B cell (primary cell): ENCODE results near the gene MDGA2. TPM values are rescaled to one million over a fixed set of nuclear protein-coding genes. Genes with fewer than 3 reads are reported as not detected.

Source experiments
- ATAC-seq: fragments of 200-7000 bp; cut with Tn5 transposase; one replicate; pipeline ENCODE4 v1.10.0; 2021; ENCODE audit warnings: low read depth, mild to moderate bottlenecking, moderate number of reproducible peaks, moderate library complexity
- CTCF ChIA-PET: fragments of 350-600 bp; sonication (Branson Sonifier 250); formaldehyde crosslinking; loops from one replicate; lab custom pipeline; 2021; ENCODE audit warnings: antibody characterized with exemption, inconsistent platforms; lab: Charles Lee
- POLR2A ChIA-PET: fragments of 350-600 bp; sonication (Branson Sonifier 250); formaldehyde crosslinking; loops from one replicate; lab custom pipeline; 2021; ENCODE audit warnings: antibody characterized with exemption; lab: Charles Lee
- DNase-seq: peaks from one replicate; pipeline ENCODE4 v3.0.0; 2013
- H2AFZ ChIP-seq: 2 replicates; pipeline ENCODE4 v1.6.1; 2012; ENCODE audit warnings: mild to moderate bottlenecking, low read depth, low read length; ENCODE audit not compliant: insufficient read depth, poor library complexity, severe bottlenecking
- H3K27ac ChIP-seq, 2 donors: 1 replicate in 1 of 2; 2 replicates in 1 of 2; pipeline ENCODE4 v1.5.1; 2012 to 2013; ENCODE audit warnings: low read length in 2 of 2, mild to moderate bottlenecking in 2 of 2, moderate library complexity in 1 of 2
- H3K27me3 ChIP-seq, 4 experiments: fragments of 200-600 bp in 1 of 4; sonication (generic) in 1 of 4; replicated peaks in 1 of 4; 1 replicate in 2 of 4; 2 replicates in 2 of 4; pipeline versions ENCODE4 v1.6.1 to v1.7.0; 2013 to 2016; ENCODE audit warnings: low read length in 3 of 4, mild to moderate bottlenecking in 2 of 4, mixed read lengths in 1 of 4, moderate library complexity in 1 of 4; ENCODE audit not compliant: insufficient read depth in 4 of 4, control insufficient read depth in 3 of 4; ENCODE audit errors: control extremely low read depth in 1 of 4
- H3K36me3 ChIP-seq, 2 experiments: replicated peaks in 1 of 2; 1 replicate in 1 of 2; 2 replicates in 1 of 2; pipeline versions ENCODE4 v1.6.1 to v1.7.1; 2013; ENCODE audit warnings: low read length in 1 of 2; ENCODE audit not compliant: insufficient read depth in 2 of 2, control insufficient read depth in 1 of 2; ENCODE audit errors: control extremely low read depth in 1 of 2, extremely low read depth in 1 of 2
- H3K4me1 ChIP-seq, 2 donors: fragments of 200-600 bp in 1 of 2; sonication (generic) in 1 of 2; 1 replicate in 1 of 2; 2 replicates in 1 of 2; pipeline versions ENCODE4 v1.5.1 to v1.6.1; 2013 to 2017; ENCODE audit warnings: low read length in 2 of 2; ENCODE audit not compliant: control insufficient read depth in 2 of 2, insufficient read depth in 2 of 2
- H3K4me2 ChIP-seq: replicated peaks from 2 replicates; pipeline ENCODE3; 2012; ENCODE audit warnings: mild to moderate bottlenecking, low read depth, low read length; ENCODE audit not compliant: poor library complexity, severe bottlenecking
- H3K4me3 ChIP-seq, 5 experiments: fragments of 200-600 bp in 1 of 5; sonication (generic) in 1 of 5; 1 replicate in 3 of 5; 2 replicates in 2 of 5; pipeline versions ENCODE4 v1.5.1 to v1.7.0; 2011 to 2016; ENCODE audit warnings: low read length in 4 of 5, mild to moderate bottlenecking in 4 of 5, low read depth in 2 of 5, control low read depth in 1 of 5, moderate library complexity in 1 of 5; ENCODE audit not compliant: insufficient read depth in 1 of 5; ENCODE audit errors: control extremely low read depth in 1 of 5, extremely low read depth in 1 of 5
- H3K79me2 ChIP-seq: fragments of 200-600 bp; sonication (generic); one replicate; pipeline ENCODE4 v1.6.0; 2016; ENCODE audit warnings: low read length; ENCODE audit not compliant: control insufficient read depth, insufficient read depth
- H3K9ac ChIP-seq: fragments of 200-600 bp; sonication (generic); 2 replicates; pipeline ENCODE4 v1.6.1; 2017; ENCODE audit warnings: mild to moderate bottlenecking, low read length, moderate library complexity
- H3K9me3 ChIP-seq, 3 donors: one replicate each; pipeline versions ENCODE4 v1.6.1 to v1.7.1; 2013; ENCODE audit warnings: low read length in 2 of 3; ENCODE audit not compliant: control insufficient read depth in 2 of 3, insufficient read depth in 1 of 3; ENCODE audit errors: control extremely low read depth in 1 of 3
- H4K20me1 ChIP-seq: 2 replicates; pipeline ENCODE4 v1.6.0; 2012; ENCODE audit warnings: mild to moderate bottlenecking, low read length; ENCODE audit not compliant: insufficient read depth, control insufficient read depth, poor library complexity, severe bottlenecking
- H3K27ac Mint-ChIP-seq: one replicate; pipeline ENCODE4 v1.8.0; 2021; ENCODE audit warnings: mixed read lengths
- H3K27me3 Mint-ChIP-seq: one replicate; pipeline ENCODE4 v1.8.0; 2021; ENCODE audit warnings: mixed read lengths
- H3K4me1 Mint-ChIP-seq: one replicate; pipeline ENCODE4 v1.8.0; 2021; ENCODE audit warnings: mixed read lengths
- H3K4me3 Mint-ChIP-seq: one replicate; pipeline ENCODE4 v1.8.0; 2021; ENCODE audit warnings: mixed read lengths
- H3K9me3 Mint-ChIP-seq: one replicate; pipeline ENCODE4 v1.8.0; 2022; ENCODE audit warnings: mixed read lengths; ENCODE audit not compliant: insufficient read depth
- EZH2 ChIP-seq: IDR thresholded peaks from 2 replicates; pipeline ENCODE4 v1.6.1; 2012; ENCODE audit warnings: borderline replicate concordance, low read depth, mild to moderate bottlenecking, moderate library complexity, low read length; ENCODE audit not compliant: insufficient read depth, poor library complexity, severe bottlenecking
- WGBS: methylation state at CpG from one replicate; pipeline ENCODE4 v1.1.5; 2013; ENCODE audit warnings: missing lambda C conversion rate; ENCODE audit not compliant: insufficient coverage; 5-methylcytosine and 5-hydroxymethylcytosine counted together
- intact Hi-C: fragments of 100-400 bp; cut with micrococcal nuclease; formaldehyde crosslinking; loops from one replicate; pipeline ENCODE4 v1.10.0; 2022
- polyA plus RNA-seq: library from polyadenylated mRNA; depleted of rRNA; stranded (reverse); fragments of >200 nt; gene quantifications from 2 replicates; pipeline ENCODE4 v1.2.3, GENCODE V29; 2012
- total RNA-seq, 2 donors: library from RNA; stranded (reverse); fragments of 120-200 nt in 1 of 2; gene quantifications; 1 replicate in 1 of 2; 2 replicates in 1 of 2; pipeline versions ENCODE4 v1.2.3 to v1.2.4, GENCODE V29; 2013 to 2022
- TF ChIP-seq, protein P1 (sequence below): fragments of 200-600 bp; IDR thresholded peaks from one replicate; pipeline ENCODE4 v1.8.0; 2022; ENCODE audit warnings: antibody characterized with exemption, mild to moderate bottlenecking

The MDGA2 gene
- total and polyA plus RNA-seq, 2 donors (not counting 1 experiment from before 2014, with no cell fraction given) = not detected

DNA sequence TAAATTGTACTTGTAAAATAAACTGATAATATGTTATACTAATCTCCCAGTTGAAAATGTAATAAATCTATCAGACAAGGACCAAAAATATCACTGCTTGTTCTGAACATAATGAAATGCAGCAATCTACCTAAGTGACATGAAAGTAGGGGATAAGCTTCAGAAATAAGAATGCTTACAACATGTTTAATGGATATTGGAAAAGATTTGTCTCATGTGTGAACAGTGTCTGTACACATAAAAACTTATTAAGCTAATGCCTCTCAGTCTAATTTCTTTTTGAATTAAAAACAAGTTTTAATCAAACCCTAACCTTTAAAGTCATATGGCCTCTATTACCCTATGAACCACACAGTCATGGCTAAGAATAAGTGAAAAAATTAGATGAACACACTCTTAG, 465.3 kb downstream of the MDGA2 start:
- Histone ChIP-seq H3K9me3 (no peaks in the 10 kb centered on the region), H2AFZ (no peak overlapping the region), H4K20me1 (no peaks in the 10 kb centered on the region), H3K36me3 (no peaks in the 10 kb centered on the region), H3K4me2 (no peak overlapping the region), H3K79me2 (no peaks in the 10 kb centered on the region), H3K27me3 (no peaks in the 10 kb centered on the region), H3K9ac (no peak overlapping the region), H3K27ac (no peak overlapping the region), H3K4me3 (no peak overlapping the region), H3K4me1 (no peaks in the 10 kb centered on the region)
- DNase-seq (no peak), ATAC-seq (no peak)
- POLR2A ChIA-PET = no interaction called here
- TF ChIP-seq, protein P1, sequence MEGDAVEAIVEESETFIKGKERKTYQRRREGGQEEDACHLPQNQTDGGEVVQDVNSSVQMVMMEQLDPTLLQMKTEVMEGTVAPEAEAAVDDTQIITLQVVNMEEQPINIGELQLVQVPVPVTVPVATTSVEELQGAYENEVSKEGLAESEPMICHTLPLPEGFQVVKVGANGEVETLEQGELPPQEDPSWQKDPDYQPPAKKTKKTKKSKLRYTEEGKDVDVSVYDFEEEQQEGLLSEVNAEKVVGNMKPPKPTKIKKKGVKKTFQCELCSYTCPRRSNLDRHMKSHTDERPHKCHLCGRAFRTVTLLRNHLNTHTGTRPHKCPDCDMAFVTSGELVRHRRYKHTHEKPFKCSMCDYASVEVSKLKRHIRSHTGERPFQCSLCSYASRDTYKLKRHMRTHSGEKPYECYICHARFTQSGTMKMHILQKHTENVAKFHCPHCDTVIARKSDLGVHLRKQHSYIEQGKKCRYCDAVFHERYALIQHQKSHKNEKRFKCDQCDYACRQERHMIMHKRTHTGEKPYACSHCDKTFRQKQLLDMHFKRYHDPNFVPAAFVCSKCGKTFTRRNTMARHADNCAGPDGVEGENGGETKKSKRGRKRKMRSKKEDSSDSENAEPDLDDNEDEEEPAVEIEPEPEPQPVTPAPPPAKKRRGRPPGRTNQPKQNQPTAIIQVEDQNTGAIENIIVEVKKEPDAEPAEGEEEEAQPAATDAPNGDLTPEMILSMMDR = no peak
- TF ChIP-seq EZH2 = no peak
- Mint-ChIP-seq H3K4me1 (no peaks in the 10 kb centered on the region), H3K4me3 (no peak overlapping the region), H3K9me3 (peaks cover 3% of the 10 kb centered on the region), H3K27me3 (no peaks in the 10 kb centered on the region), H3K27ac (no peak overlapping the region)
- intact Hi-C loops = no loop called here
- CTCF ChIA-PET = no interaction called here

DNA sequence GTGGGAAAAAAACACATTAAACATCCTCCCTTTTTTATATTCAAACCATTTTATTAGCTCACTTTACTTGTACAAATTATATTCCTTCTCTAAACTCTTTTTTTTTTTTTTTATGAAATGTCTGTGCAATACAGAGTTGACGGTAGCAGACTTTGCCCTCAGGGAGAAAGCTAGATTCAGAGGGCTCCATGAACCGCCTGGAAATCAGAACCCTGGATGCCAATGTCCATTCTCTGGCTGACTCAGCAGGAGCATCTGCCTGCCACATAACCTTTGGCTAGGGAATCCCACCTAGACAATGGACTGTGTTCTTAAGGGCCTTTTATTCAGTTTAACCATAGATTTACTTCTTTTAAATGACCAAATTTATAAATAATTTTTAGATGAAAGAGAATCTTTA, 467.0 kb downstream of the MDGA2 start:
- peaks cover 6% of the 10 kb centered on the region for H3K9me3 Mint-ChIP-seq
- intact Hi-C loops = no loop called here
- Histone ChIP-seq H3K4me1 (no peaks in the 10 kb centered on the region), H3K9me3 (no peaks in the 10 kb centered on the region), H3K79me2 (no peaks in the 10 kb centered on the region), H4K20me1 (no peaks in the 10 kb centered on the region), H3K27ac (no peak overlapping the region), H3K27me3 (no peaks in the 10 kb centered on the region), H3K36me3 (no peaks in the 10 kb centered on the region), H3K4me2 (no peak overlapping the region), H3K9ac (no peak overlapping the region), H2AFZ (no peak overlapping the region), H3K4me3 (no peak overlapping the region)
- TF ChIP-seq, protein P1 = no peak
- no peak for TF ChIP-seq EZH2
- no peak overlapping the region for H3K4me3 Mint-ChIP-seq
- ChIA-PET POLR2A (no interaction called here), CTCF (no interaction called here)
- DNase-seq = no peak
- H3K27ac Mint-ChIP-seq = no peak overlapping the region
- H3K4me1 Mint-ChIP-seq = no peaks in the 10 kb centered on the region
- no peak for ATAC-seq
- 93% methylated on average over 2 of the region's 2 CpGs for WGBS
- H3K27me3 Mint-ChIP-seq = no peaks in the 10 kb centered on the region
